HG03457 (cell line): ENCODE data around the gene A1BG.

Experiments
- ATAC-seq: cut with Tn5 transposase; IDR thresholded peaks from one replicate; pipeline ENCODE4 v1.9.1; 2021; ENCODE audit warnings: moderate number of reproducible peaks; ENCODE audit not compliant: unreplicated experiment

The A1BG gene

GRCh38 chr19:58304255-58304654 lies 49.0 kb downstream of the A1BG start:
- ATAC-seq = no peak

DNA sequence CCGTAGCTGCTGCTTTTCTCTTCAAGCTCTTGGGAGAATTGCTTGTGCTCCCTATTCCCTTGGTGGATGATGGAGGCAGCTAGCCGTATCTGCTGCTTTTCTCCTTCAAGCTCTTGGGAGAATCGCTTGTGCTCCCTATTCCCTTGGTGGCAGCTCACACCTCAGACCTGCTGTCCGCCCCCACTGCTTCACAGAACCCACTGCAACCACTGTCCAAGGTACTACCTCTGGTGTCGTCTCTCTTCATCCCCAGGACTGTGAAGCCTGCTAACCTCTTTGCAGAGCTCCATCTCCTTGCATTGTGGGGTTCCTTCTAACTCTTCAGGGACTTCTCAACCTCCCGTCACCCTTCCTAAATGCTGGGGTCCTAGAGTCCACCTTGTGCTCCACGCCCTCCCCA lies 52.7 kb downstream of the A1BG start:
- no peak for ATAC-seq

DNA sequence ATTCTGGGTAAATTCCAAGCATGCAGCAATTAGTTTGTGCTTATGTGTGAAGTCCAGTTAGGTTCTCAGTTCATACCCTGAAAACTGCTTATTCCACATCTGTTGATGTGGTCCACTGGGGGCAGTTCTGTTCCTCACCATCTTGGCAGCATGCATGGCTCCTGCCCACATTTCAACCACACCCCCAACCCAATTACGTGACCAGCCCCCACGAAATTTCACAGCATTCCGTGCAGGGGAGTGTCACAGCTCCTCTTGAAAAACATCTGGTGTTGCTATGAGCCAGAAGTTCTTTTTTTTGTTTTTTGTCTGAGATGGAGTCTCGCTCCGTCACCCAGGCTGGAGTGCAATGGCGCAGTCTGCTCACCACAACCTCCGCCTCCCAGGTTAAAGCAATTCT lies 57.2 kb downstream of the A1BG start:
- ATAC-seq = no peak
